Measurements from ENCODE around the gene ZDHHC16.

ZDHHC16 gene

DNA sequence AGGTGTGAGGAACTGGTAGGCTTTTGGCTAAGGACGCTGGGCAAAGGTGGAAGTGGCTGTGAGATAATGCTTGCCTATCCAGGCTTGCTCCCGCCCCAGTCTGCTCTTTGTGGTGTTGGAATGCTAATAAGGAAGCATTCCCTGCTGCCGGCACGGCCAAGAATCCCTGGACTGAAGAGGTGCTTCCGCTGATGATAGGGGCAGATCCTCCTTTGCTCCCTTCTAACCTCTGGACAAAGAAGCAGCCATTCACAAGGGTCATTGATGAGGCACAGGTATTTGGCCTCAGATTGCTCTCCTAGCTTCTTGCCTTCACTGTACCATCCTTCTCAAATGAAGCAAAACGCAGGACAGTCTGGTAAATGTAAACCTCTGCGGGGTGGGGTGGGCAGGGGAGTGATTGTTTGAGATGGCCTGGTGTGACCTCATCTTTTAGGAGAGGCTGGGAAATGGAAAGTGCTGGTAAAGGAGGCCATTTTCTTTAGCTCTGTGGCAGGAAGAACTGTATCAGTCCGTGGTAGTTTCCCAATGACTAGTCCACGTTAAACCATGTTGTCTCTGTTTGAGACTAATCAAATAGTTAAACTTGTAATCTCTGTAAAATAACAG, 18.3 kb upstream of the ZDHHC16 start:
- peak; percentile 20 for ATAC-seq
- peak; percentile 81 for TF ChIP-seq ZNF70 (CRISPR knock-in tag; IDR thresholded peaks at IDR 0.05)
- TF ChIP-seq TCF4 (CRISPR knock-in tag; IDR thresholded peaks at IDR 0.05; ENCODE audit: borderline replicate concordance): no peak

- TF ChIP-seq ZFP30 (CRISPR knock-in tag; IDR thresholded peaks at IDR 0.05) (no peak), RARB (CRISPR knock-in tag; IDR thresholded peaks at IDR 0.05) (no peak), OSR1 (CRISPR knock-in tag; IDR thresholded peaks at IDR 0.05) (no peak), TOX (CRISPR knock-in tag; IDR thresholded peaks at IDR 0.05; ENCODE audit: borderline replicate concordance) (no peak), PATZ1 (CRISPR knock-in tag; IDR thresholded peaks at IDR 0.05; ENCODE audit: borderline replicate concordance) (no peak), SNAI2 (CRISPR knock-in tag; IDR thresholded peaks at IDR 0.05) (no peak), ZFP3 (CRISPR knock-in tag; IDR thresholded peaks at IDR 0.05) (no peak), ZNF565 (CRISPR knock-in tag; conservative IDR thresholded peaks at IDR 0.05; ENCODE audit: low read depth) (no peak), ZNF8 (CRISPR knock-in tag; IDR thresholded peaks at IDR 0.05) (no peak), ESRRG (CRISPR knock-in tag; IDR thresholded peaks at IDR 0.05) (no peak), BACH2 (CRISPR knock-in tag; IDR thresholded peaks at IDR 0.05; ENCODE audit: borderline replicate concordance) (no peak), ISL1 (CRISPR knock-in tag; IDR thresholded peaks at IDR 0.05) (no peak), ARNTL (CRISPR knock-in tag; IDR thresholded peaks at IDR 0.05; ENCODE audit: borderline replicate concordance, low read depth) (no peak)
- TF ChIP-seq, protein P1, sequence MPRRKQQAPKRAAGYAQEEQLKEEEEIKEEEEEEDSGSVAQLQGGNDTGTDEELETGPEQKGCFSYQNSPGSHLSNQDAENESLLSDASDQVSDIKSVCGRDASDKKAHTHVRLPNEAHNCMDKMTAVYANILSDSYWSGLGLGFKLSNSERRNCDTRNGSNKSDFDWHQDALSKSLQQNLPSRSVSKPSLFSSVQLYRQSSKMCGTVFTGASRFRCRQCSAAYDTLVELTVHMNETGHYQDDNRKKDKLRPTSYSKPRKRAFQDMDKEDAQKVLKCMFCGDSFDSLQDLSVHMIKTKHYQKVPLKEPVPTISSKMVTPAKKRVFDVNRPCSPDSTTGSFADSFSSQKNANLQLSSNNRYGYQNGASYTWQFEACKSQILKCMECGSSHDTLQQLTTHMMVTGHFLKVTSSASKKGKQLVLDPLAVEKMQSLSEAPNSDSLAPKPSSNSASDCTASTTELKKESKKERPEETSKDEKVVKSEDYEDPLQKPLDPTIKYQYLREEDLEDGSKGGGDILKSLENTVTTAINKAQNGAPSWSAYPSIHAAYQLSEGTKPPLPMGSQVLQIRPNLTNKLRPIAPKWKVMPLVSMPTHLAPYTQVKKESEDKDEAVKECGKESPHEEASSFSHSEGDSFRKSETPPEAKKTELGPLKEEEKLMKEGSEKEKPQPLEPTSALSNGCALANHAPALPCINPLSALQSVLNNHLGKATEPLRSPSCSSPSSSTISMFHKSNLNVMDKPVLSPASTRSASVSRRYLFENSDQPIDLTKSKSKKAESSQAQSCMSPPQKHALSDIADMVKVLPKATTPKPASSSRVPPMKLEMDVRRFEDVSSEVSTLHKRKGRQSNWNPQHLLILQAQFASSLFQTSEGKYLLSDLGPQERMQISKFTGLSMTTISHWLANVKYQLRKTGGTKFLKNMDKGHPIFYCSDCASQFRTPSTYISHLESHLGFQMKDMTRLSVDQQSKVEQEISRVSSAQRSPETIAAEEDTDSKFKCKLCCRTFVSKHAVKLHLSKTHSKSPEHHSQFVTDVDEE (CRISPR knock-in tag; IDR thresholded peaks at IDR 0.05): no peak
- no peak for ATAC-seq
These were observed 17.4 kb upstream of the ZDHHC16 start for GRCh38 chr10:97428572-97428981.

GRCh38 chr10:97434055-97434454, 11.9 kb upstream of the ZDHHC16 start:
- ATAC-seq: peak; percentile 49
- TF ChIP-seq TCF4 (CRISPR knock-in tag; IDR thresholded peaks at IDR 0.05; ENCODE audit: borderline replicate concordance) (no peak), PPARA (CRISPR knock-in tag; IDR thresholded peaks at IDR 0.05; ENCODE audit: borderline replicate concordance) (no peak), RARB (CRISPR knock-in tag; IDR thresholded peaks at IDR 0.05) (no peak), ZFP30 (CRISPR knock-in tag; IDR thresholded peaks at IDR 0.05) (no peak), ZC3H10 (CRISPR knock-in tag; IDR thresholded peaks at IDR 0.05) (no peak), GLIS3 (CRISPR knock-in tag; IDR thresholded peaks at IDR 0.05) (no peak), ZNF70 (CRISPR knock-in tag; IDR thresholded peaks at IDR 0.05) (no peak), ESRRG (CRISPR knock-in tag; IDR thresholded peaks at IDR 0.05) (no peak), TOX (CRISPR knock-in tag; IDR thresholded peaks at IDR 0.05; ENCODE audit: borderline replicate concordance) (no peak), ZNF565 (CRISPR knock-in tag; conservative IDR thresholded peaks at IDR 0.05; ENCODE audit: low read depth) (no peak), ZNF8 (CRISPR knock-in tag; IDR thresholded peaks at IDR 0.05) (no peak)
- TF ChIP-seq, protein P1 (CRISPR knock-in tag; IDR thresholded peaks at IDR 0.05): no peak
- TF ChIP-seq, protein P2, sequence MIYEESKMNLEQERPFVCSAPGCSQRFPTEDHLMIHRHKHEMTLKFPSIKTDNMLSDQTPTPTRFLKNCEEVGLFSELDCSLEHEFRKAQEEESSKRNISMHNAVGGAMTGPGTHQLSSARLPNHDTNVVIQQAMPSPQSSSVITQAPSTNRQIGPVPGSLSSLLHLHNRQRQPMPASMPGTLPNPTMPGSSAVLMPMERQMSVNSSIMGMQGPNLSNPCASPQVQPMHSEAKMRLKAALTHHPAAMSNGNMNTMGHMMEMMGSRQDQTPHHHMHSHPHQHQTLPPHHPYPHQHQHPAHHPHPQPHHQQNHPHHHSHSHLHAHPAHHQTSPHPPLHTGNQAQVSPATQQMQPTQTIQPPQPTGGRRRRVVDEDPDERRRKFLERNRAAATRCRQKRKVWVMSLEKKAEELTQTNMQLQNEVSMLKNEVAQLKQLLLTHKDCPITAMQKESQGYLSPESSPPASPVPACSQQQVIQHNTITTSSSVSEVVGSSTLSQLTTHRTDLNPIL (CRISPR knock-in tag; IDR thresholded peaks at IDR 0.05; ENCODE audit: low read depth): no peak
